CD14-positive monocyte (primary cell): ENCODE results near the gene CDH12. TPM values are rescaled to one million over a fixed set of nuclear protein-coding genes. Genes with fewer than 3 reads are reported as not detected.

Experiments
- DNase-seq, 3 donors: peaks; one replicate each; pipeline ENCODE4 v3.0.0-alpha.2; 2011 to 2022
- H2AFZ ChIP-seq: 2 replicates; pipeline ENCODE4 v1.6.0; 2012; ENCODE audit warnings: mild to moderate bottlenecking, low read depth, low read length, inconsistent platforms; ENCODE audit not compliant: insufficient read depth, poor library complexity, severe bottlenecking
- H3K27ac ChIP-seq, 2 donors: 1 replicate in 1 of 2; 2 replicates in 1 of 2; pipeline ENCODE4 v1.5.1; 2012 to 2013; ENCODE audit warnings: low read length in 2 of 2, control low read depth in 1 of 2, inconsistent platforms in 1 of 2, low read depth in 1 of 2, mild to moderate bottlenecking in 1 of 2
- H3K27me3 ChIP-seq, 2 donors: one replicate each; pipeline versions ENCODE4 v1.6.0 to v1.6.1; 2011 to 2013; ENCODE audit warnings: low read length in 2 of 2; ENCODE audit not compliant: control insufficient read depth in 2 of 2, insufficient read depth in 2 of 2
- H3K36me3 ChIP-seq, 2 donors: replicated peaks in 1 of 2; 1 replicate in 1 of 2; 2 replicates in 1 of 2; pipeline versions ENCODE4 v1.5.1 to v1.6.1; 2012 to 2013; ENCODE audit warnings: low read length in 2 of 2, control low read depth in 1 of 2, inconsistent platforms in 1 of 2, mild to moderate bottlenecking in 1 of 2; ENCODE audit not compliant: insufficient read depth in 2 of 2, control insufficient read depth in 1 of 2
- H3K4me1 ChIP-seq, 2 donors: 1 replicate in 1 of 2; 2 replicates in 1 of 2; pipeline versions ENCODE4 v1.5.1 to v1.6.1; 2012 to 2013; ENCODE audit warnings: low read length in 2 of 2, control low read depth in 1 of 2, inconsistent platforms in 1 of 2, mild to moderate bottlenecking in 1 of 2, moderate library complexity in 1 of 2; ENCODE audit not compliant: insufficient read depth in 2 of 2, control insufficient read depth in 1 of 2
- H3K4me2 ChIP-seq: replicated peaks from 2 replicates; pipeline ENCODE3; 2012; ENCODE audit warnings: low read length, moderate library complexity, mild to moderate bottlenecking; ENCODE audit not compliant: poor library complexity, severe bottlenecking; ENCODE audit errors: extremely low read depth
- H3K4me3 ChIP-seq, 3 experiments: fragments of 200-600 bp in 1 of 3; sonication (generic) in 1 of 3; replicated peaks in 1 of 3; 1 replicate in 2 of 3; 2 replicates in 1 of 3; pipeline ENCODE4 v1.5.1; 2011 to 2013; ENCODE audit warnings: low read length in 3 of 3, mild to moderate bottlenecking in 3 of 3, control low read depth in 2 of 3, low read depth in 2 of 3, inconsistent platforms in 1 of 3, moderate library complexity in 1 of 3
- H3K79me2 ChIP-seq: 2 replicates; pipeline ENCODE4 v1.6.0; 2012; ENCODE audit warnings: mild to moderate bottlenecking, control low read depth, inconsistent platforms, low read length, moderate library complexity; ENCODE audit not compliant: insufficient read depth
- H3K9ac ChIP-seq: 2 replicates; pipeline ENCODE4 v1.6.0; 2017; ENCODE audit warnings: low read length, mild to moderate bottlenecking; ENCODE audit not compliant: insufficient read depth, poor library complexity, severe bottlenecking
- H3K9me3 ChIP-seq, 2 donors: replicated peaks in 1 of 2; 1 replicate in 1 of 2; 2 replicates in 1 of 2; pipeline versions ENCODE4 v1.5.1 to v1.6.1; 2012 to 2013; ENCODE audit warnings: low read length in 2 of 2, control low read depth in 1 of 2; ENCODE audit not compliant: control insufficient read depth in 1 of 2, insufficient read depth in 1 of 2
- H4K20me1 ChIP-seq: 2 replicates; pipeline ENCODE4 v1.6.0; 2012; ENCODE audit warnings: mild to moderate bottlenecking, low read length, control low read depth, moderate library complexity; ENCODE audit not compliant: insufficient read depth
- H3K27ac Mint-ChIP-seq, 7 donors: one replicate each; pipeline ENCODE4 v1.8.0; 2020; ENCODE audit warnings: mild to moderate bottlenecking in 7 of 7, mixed read lengths in 7 of 7, moderate library complexity in 6 of 7, inconsistent platforms in 2 of 7
- H3K27me3 Mint-ChIP-seq, 3 donors: one replicate each; pipeline ENCODE4 v1.8.0; 2021 to 2022; ENCODE audit warnings: low read depth in 3 of 3, mild to moderate bottlenecking in 3 of 3, mixed read lengths in 3 of 3, moderate library complexity in 3 of 3, inconsistent platforms in 1 of 3
- H3K36me3 Mint-ChIP-seq, 2 donors: one replicate each; pipeline ENCODE4 v1.8.0; 2020; ENCODE audit warnings: mixed read lengths in 2 of 2, inconsistent platforms in 1 of 2, mild to moderate bottlenecking in 1 of 2
- H3K4me1 Mint-ChIP-seq: one replicate; pipeline ENCODE4 v1.8.0; 2020; ENCODE audit warnings: mild to moderate bottlenecking, mixed read lengths
- H3K4me3 Mint-ChIP-seq, 2 donors: one replicate each; pipeline ENCODE4 v1.8.0; 2020; ENCODE audit warnings: mild to moderate bottlenecking in 2 of 2, mixed read lengths in 2 of 2, moderate library complexity in 1 of 2
- H3K9me3 Mint-ChIP-seq, 7 donors: one replicate each; pipeline ENCODE4 v1.8.0; 2020 to 2022; ENCODE audit warnings: mixed read lengths in 7 of 7, mild to moderate bottlenecking in 6 of 7, moderate library complexity in 6 of 7, inconsistent platforms in 2 of 7
- WGBS: methylation state at CpG from one replicate; pipeline ENCODE4 v1.1.5; 2013; ENCODE audit warnings: missing lambda C conversion rate; ENCODE audit not compliant: insufficient coverage; 5-methylcytosine and 5-hydroxymethylcytosine counted together
- intact Hi-C, 2 donors: fragments of 100-400 bp; cut with micrococcal nuclease; formaldehyde crosslinking; loops; one replicate each; pipeline versions ENCODE4 v1.15.0 to v1.15.1; 2023
- polyA plus RNA-seq, 3 donors: library from polyadenylated mRNA; depleted of rRNA in 1 of 3; unstranded in 2 of 3; stranded (reverse) in 1 of 3; fragments of 300-500 nt in 2 of 3; fragments of >200 nt in 1 of 3; fragmentation: Illumina TruSeq in 2 of 3; gene quantifications; 1 replicate in 2 of 3; 2 replicates in 1 of 3; pipeline ENCODE4 v1.2.3, GENCODE V29; 2012 to 2021
- TF ChIP-seq, protein P1 (sequence below): fragments of 200-600 bp; IDR thresholded peaks from one replicate; pipeline ENCODE4 v1.8.0; 2022; ENCODE audit warnings: antibody characterized with exemption, mild to moderate bottlenecking

The CDH12 gene
- polyA plus RNA-seq, 3 donors = not detected

DNA sequence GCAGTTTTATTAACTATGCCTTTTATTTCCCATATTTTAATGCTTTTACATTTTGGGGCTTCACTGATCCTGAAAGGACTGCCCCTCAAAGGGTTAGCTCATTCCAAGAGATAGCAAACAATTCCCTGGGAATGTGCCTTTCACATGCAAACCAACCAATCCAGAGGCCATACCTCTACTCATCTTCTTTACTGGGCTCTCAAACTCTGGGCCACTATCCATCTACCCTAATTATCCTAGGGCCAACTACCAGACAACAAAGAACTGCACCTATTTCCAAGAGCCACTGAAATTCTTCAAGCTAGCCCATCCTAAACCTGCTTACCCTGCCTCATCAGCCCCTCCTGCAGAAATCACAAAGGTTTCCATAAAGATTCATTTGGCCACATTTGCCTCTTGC lies 364.7 kb downstream of the CDH12 start:
- peaks cover 0 to 15% (median 2%) of the 10 kb centered on the region in 7 donors for H3K9me3 Mint-ChIP-seq
- H3K4me1 ChIP-seq = no peaks in the 10 kb centered on the region
- no peaks in the 10 kb centered on the region for H3K36me3 Mint-ChIP-seq
- no peak for DNase-seq
- H3K36me3 ChIP-seq = no peaks in the 10 kb centered on the region
- intact Hi-C loops = no loop called here
- no peak overlapping the region for H3K27ac ChIP-seq
- H3K4me1 Mint-ChIP-seq = no peaks in the 10 kb centered on the region
- peaks cover 0 to 1% (median 0%) of the 10 kb centered on the region in 3 donors for H3K27me3 Mint-ChIP-seq
- H3K27me3 ChIP-seq = no peaks in the 10 kb centered on the region
- H3K4me3 ChIP-seq = no peak overlapping the region
- no peak overlapping the region for H3K9ac ChIP-seq
- H3K4me3 Mint-ChIP-seq = no peak overlapping the region
- no peaks in the 10 kb centered on the region for H4K20me1 ChIP-seq
- TF ChIP-seq, protein P1, sequence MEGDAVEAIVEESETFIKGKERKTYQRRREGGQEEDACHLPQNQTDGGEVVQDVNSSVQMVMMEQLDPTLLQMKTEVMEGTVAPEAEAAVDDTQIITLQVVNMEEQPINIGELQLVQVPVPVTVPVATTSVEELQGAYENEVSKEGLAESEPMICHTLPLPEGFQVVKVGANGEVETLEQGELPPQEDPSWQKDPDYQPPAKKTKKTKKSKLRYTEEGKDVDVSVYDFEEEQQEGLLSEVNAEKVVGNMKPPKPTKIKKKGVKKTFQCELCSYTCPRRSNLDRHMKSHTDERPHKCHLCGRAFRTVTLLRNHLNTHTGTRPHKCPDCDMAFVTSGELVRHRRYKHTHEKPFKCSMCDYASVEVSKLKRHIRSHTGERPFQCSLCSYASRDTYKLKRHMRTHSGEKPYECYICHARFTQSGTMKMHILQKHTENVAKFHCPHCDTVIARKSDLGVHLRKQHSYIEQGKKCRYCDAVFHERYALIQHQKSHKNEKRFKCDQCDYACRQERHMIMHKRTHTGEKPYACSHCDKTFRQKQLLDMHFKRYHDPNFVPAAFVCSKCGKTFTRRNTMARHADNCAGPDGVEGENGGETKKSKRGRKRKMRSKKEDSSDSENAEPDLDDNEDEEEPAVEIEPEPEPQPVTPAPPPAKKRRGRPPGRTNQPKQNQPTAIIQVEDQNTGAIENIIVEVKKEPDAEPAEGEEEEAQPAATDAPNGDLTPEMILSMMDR = no peak
- no peak overlapping the region for H3K4me2 ChIP-seq
- no peaks in the 10 kb centered on the region for H3K9me3 ChIP-seq
- no peak overlapping the region for H2AFZ ChIP-seq
- no peaks in the 10 kb centered on the region for H3K79me2 ChIP-seq
- no peak overlapping the region for H3K27ac Mint-ChIP-seq

DNA sequence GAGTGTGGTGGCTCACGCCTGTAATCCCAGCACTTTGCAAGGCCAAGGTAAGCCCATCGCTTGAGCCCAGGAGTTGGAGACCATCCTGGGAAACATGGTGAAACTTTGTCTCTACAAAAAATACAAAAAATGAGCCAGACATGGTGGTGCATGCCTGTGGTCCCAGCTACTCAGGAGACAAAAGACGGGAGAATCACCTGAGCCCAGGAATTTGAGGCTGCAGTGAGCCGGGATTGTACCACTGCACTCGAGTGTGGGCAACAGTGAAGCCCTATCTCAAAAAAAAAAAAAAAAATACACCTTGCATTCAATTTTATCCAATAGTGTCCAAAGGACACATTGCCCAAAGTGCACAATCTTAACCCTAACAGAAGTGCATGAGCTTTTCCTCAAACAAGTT lies 372.8 kb downstream of the CDH12 start:
- Histone ChIP-seq H3K4me2 (no peak overlapping the region), H3K4me3 (no peak overlapping the region), H3K9me3 (no peaks in the 10 kb centered on the region), H3K9ac (no peak overlapping the region), H2AFZ (no peak overlapping the region), H3K27ac (no peak overlapping the region), H3K79me2 (no peaks in the 10 kb centered on the region), H3K4me1 (no peaks in the 10 kb centered on the region), H3K36me3 (no peaks in the 10 kb centered on the region), H4K20me1 (no peaks in the 10 kb centered on the region), H3K27me3 (no peaks in the 10 kb centered on the region)
- WGBS = 75% methylated on average over 4 of the region's 5 CpGs
- TF ChIP-seq, protein P1 = no peak
- H3K27me3 Mint-ChIP-seq = peaks cover 0 to 1% (median 0%) of the 10 kb centered on the region in 3 donors
- H3K4me1 Mint-ChIP-seq = no peaks in the 10 kb centered on the region
- no peak overlapping the region for H3K4me3 Mint-ChIP-seq
- peaks cover 0 to 5% (median 0%) of the 10 kb centered on the region in 7 donors for H3K9me3 Mint-ChIP-seq
- intact Hi-C loops = no loop called here
- H3K27ac Mint-ChIP-seq = no peak overlapping the region
- DNase-seq = no peak
- H3K36me3 Mint-ChIP-seq = no peaks in the 10 kb centered on the region
